HepG2 (cell line): ENCODE measurements around the gene ARL9.

Experiments used
- ELF1 ChIP-seq: sonication (generic); formaldehyde crosslinking; IDR thresholded peaks from 2 replicates; pipeline ENCODE4 v1.4.0; 2020; ENCODE audit warnings: missing genetic modification reagents
- NR2C2 ChIP-seq: sonication (generic); formaldehyde crosslinking; IDR thresholded peaks from 2 replicates; pipeline ENCODE4 v1.4.0; 2020; ENCODE audit warnings: missing genetic modification reagents, mild to moderate bottlenecking, moderate library complexity, borderline replicate concordance
- SMAD1 ChIP-seq: sonication (generic); formaldehyde crosslinking; IDR thresholded peaks from 2 replicates; pipeline ENCODE4 v1.4.0; 2020; ENCODE audit warnings: missing genetic modification reagents, low read depth, mild to moderate bottlenecking, borderline replicate concordance

- peak; percentile 81 for TF ChIP-seq ELF1 (CRISPR knock-in tag)
- peak; percentile 99 for TF ChIP-seq NR2C2
- TF ChIP-seq SMAD1 (CRISPR knock-in tag), result no peak
Measured at GRCh38 chr4:56467284-56468096, 38.1 kb upstream of the ARL9 start, which contains the start of gene SRP72.
